GM18858 (cell line): ENCODE measurements around the gene FBXO21.

Experiments
- ATAC-seq: cut with Tn5 transposase; IDR thresholded peaks from one replicate; pipeline ENCODE4 v1.9.1; 2021; ENCODE audit not compliant: unreplicated experiment

FBXO21 gene

GRCh38 chr12:117141097-117141898 lies 49.0 kb downstream of the FBXO21 start:
- ATAC-seq = no peak

- no peak for ATAC-seq
Measured at GRCh38 chr12:117140397-117141096, 49.7 kb downstream of the FBXO21 start.

GRCh38 chr12:117139025-117139717 lies 51.1 kb downstream of the FBXO21 start:
- no peak for ATAC-seq

DNA sequence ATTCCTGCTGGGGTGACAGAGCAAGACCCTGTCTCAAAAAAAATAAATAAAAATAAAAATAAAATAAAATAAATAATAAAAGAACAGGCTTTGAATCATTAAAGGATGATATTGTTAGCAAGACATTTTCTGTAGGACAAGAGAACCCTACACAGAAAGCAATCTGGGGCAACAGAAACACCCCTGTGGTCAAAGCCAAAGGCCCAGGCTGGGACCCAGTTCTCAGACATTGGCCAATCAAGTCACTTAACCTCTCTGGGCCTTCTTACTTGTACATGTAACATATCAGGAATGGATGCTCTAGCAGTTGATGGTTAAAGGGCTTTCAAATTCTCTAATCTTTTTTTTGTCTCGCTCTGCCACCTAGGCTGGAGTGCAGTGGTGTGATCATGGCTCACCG lies 55.5 kb downstream of the FBXO21 start:
- no peak for ATAC-seq

- no peak for ATAC-seq
Measured at GRCh38 chr12:117134059-117134458, 56.2 kb downstream of the FBXO21 start.

DNA sequence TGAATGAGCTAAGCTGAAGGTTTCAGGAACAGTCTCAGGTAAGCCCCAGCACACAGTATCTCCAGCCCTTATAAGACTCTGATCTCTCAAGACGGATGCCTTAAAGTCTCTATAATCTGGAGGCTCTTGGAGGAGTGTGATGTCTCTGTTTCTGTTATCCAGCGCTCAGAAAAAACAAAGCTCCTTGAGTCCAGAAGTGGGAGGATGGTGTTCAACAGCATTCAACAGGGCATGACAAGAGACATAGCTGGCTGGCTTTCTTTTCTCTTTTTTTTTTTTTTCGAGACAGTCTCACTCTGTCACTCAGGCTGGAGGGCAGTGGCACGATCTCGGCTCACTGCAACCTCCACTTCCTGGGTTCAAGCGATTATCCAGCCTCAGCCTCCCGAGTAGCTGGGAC lies 59.5 kb downstream of the FBXO21 start:
- no peak for ATAC-seq

- ATAC-seq = no peak
Measured at GRCh38 chr12:117129391-117129790, 60.9 kb downstream of the FBXO21 start.

GRCh38 chr12:117127933-117128823 lies 62.1 kb downstream of the FBXO21 start:
- no peak for ATAC-seq

GRCh38 chr12:117126335-117126734 lies 63.9 kb downstream of the FBXO21 start:
- no peak for ATAC-seq

GRCh38 chr12:117125767-117126166 lies 64.5 kb downstream of the FBXO21 start:
- no peak for ATAC-seq

GRCh38 chr12:117125272-117125613 lies 65.0 kb downstream of the FBXO21 start:
- ATAC-seq = no peak

GRCh38 chr12:117124421-117125271 lies 65.6 kb downstream of the FBXO21 start:
- no peak for ATAC-seq

DNA sequence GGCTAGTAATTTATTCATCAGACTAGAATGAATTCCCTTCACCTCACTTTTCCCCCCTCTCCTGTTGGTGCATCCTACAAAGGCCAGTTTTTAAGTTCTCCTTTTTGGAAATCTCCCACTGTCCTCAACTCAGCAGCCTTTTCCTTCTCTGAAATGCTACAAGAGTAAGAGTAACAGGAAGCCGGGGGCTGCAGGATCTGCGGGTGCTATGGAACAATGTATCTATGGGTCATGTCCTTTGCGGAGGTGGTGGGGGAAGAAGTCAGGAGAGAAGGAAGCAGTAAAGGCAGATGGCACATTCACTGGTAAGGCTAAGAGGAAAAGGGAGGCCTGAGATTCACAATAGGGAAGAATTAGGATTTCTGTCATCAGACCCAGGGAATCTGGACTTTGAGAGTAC lies 68.8 kb downstream of the FBXO21 start:
- ATAC-seq = no peak

GRCh38 chr12:117120787-117121186 lies 69.5 kb downstream of the FBXO21 start:
- ATAC-seq = no peak

DNA sequence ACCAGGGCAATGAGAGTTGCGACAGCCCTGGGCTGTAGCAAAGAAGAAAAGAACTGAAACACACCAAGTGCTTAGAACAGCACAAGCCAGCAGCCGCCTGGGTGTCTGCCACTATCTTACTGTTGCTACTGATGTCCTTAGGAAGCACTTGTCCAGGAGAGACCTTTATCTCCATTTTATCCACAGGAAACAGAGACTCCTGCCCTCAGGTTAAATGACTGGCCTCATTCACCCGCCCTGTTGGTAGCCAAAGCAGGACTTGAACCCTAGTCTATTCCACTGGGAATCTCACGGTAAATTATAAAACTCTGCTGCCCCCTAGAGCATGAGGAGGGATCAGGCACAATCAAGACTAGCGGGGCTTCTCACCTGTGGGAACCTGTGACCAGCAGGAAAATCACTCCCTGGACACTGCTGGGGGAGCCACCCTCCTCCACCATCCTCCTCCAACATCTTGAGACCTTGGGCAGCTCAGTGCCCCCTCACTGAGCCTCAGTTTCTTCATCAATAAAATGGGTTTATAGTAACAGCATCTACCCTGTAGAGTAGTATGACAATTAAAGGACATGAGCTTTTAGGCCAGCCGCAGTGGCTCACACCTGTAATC lies 70.6 kb downstream of the FBXO21 start:
- ATAC-seq = no peak

DNA sequence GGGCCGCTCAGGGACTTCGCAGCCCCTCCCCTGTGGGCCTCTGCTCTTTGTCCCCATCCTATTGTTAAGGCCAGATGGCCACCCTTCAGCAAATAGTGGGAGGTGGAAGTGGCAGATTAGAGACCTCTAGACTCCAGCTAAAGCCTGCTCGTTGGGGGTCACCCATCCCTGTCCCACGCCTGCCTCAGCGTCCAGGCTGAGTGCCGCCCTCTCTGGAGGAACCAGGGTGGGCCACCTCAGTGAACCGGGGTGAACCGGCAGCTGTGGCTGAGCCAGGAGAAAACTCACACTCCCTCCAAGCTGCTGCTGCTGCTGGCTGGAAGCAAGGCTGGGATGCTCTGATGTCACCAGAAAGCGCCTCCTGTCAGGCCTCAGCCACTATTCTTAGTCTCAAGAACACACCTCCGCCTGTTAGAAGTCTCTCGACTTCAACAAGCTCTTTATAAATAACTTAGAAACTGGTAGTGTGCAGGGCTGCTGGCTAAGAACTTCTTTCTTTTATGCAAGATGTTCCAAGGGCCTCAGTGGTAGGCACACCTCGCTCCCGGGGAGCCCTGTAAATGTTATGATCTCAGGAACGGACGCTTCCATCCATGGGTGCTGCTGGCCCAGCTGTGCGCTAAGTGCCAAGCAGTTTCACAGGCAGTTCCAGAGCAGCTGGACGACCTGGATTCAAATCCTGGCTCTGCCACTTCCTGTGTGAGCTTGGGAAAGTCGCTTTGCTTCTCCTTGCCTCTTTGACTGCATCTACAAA lies 71.3 kb downstream of the FBXO21 start:
- ATAC-seq = no peak

- ATAC-seq = no peak
Measured at GRCh38 chr12:117114784-117115183, 75.5 kb downstream of the FBXO21 start.

- ATAC-seq = no peak
Measured at GRCh38 chr12:117113231-117113630, 77.0 kb downstream of the FBXO21 start.
